GM21360 (cell line): ENCODE results near the gene CNMD.

Source experiments
- ATAC-seq: cut with Tn5 transposase; IDR thresholded peaks from one replicate; pipeline ENCODE4 v1.9.1; 2021; ENCODE audit warnings: mild to moderate bottlenecking, moderate library complexity; ENCODE audit not compliant: unreplicated experiment

The CNMD gene

GRCh38 chr13:52739468-52740071 lies at the start of gene CNMD:
TSS of gene CNMD (minus strand) at chr13:52739820. CDS start at chr13:52739701, 119 bp downstream.
- no peak for ATAC-seq

GRCh38 chr13:52788011-52788410 lies 48.4 kb upstream of the CNMD start:
- ATAC-seq = no peak

GRCh38 chr13:52787235-52787634 lies 47.6 kb upstream of the CNMD start:
- ATAC-seq = no peak

GRCh38 chr13:52786766-52787165 lies 47.1 kb upstream of the CNMD start:
- ATAC-seq = no peak

GRCh38 chr13:52785739-52786138 lies 46.1 kb upstream of the CNMD start:
- no peak for ATAC-seq

GRCh38 chr13:52784591-52785340 lies 45.1 kb upstream of the CNMD start:
- no peak for ATAC-seq

GRCh38 chr13:52783943-52784342 lies 44.3 kb upstream of the CNMD start:
- no peak for ATAC-seq

GRCh38 chr13:52782471-52783448 lies 43.1 kb upstream of the CNMD start:
- no peak for ATAC-seq

GRCh38 chr13:52780611-52781010 lies 41.0 kb upstream of the CNMD start:
- no peak for ATAC-seq

GRCh38 chr13:52780092-52780491 lies 40.5 kb upstream of the CNMD start:
- no peak for ATAC-seq

GRCh38 chr13:52779103-52779502 lies 39.5 kb upstream of the CNMD start:
- ATAC-seq = no peak

GRCh38 chr13:52776726-52777125 lies 37.1 kb upstream of the CNMD start:
- no peak for ATAC-seq

- no peak for ATAC-seq
Measured at GRCh38 chr13:52775511-52775910, 35.9 kb upstream of the CNMD start.

GRCh38 chr13:52767949-52768516 lies 28.4 kb upstream of the CNMD start:
- no peak for ATAC-seq

GRCh38 chr13:52765611-52766390 lies 26.2 kb upstream of the CNMD start:
- ATAC-seq = no peak

GRCh38 chr13:52760077-52760476 lies 20.5 kb upstream of the CNMD start:
- ATAC-seq = no peak

- ATAC-seq = no peak
Measured at GRCh38 chr13:52758114-52758513, 18.5 kb upstream of the CNMD start.

- ATAC-seq = no peak
Measured at GRCh38 chr13:52751196-52751595, 11.6 kb upstream of the CNMD start.

- ATAC-seq = no peak
Measured at GRCh38 chr13:52750713-52751112, 11.1 kb upstream of the CNMD start.

- ATAC-seq = no peak
Measured at GRCh38 chr13:52749419-52749818, 9.8 kb upstream of the CNMD start.
